ENCODE data around the gene BMERB1.

GRCh38 chr16:15457400-15457799 lies 23.0 kb downstream of the BMERB1 start:
- no peak for TF ChIP-seq CTCF (IDR thresholded peaks at IDR 0.05)
- no peak for TF ChIP-seq POLR2A (IDR thresholded peaks at IDR 0.05)
- no peak for TF ChIP-seq POLR2AphosphoS5 (IDR thresholded peaks at IDR 0.05)
